Activated CD8-positive, alpha-beta T cell treated with anti-CD3 and anti-CD28 coated beads, Interleukin-2, amount 10 ng/mL, durations not matched to agents 7 days and 5 days (primary cell): Measurements from ENCODE around the gene SPINK14. TPM values are rescaled to one million over a fixed set of nuclear protein-coding genes. Genes with fewer than 3 reads are reported as not detected.

Experiments
- ATAC-seq: fragments of 150-1000 bp; cut with Tn5 transposase; one replicate; pipeline ENCODE4 v1.10.0; 2021; ENCODE audit warnings: moderate library complexity
- CTCF ChIA-PET: fragments of 350-600 bp; sonication (Branson Sonifier 250); formaldehyde crosslinking; loops from one replicate; lab custom pipeline; 2021; ENCODE audit warnings: antibody characterized with exemption; lab: Charles Lee
- POLR2A ChIA-PET: fragments of 350-600 bp; sonication (Branson Sonifier 250); formaldehyde crosslinking; loops from one replicate; lab custom pipeline; 2021; ENCODE audit warnings: antibody characterized with exemption; lab: Charles Lee
- DNase-seq: peaks from one replicate; pipeline ENCODE4 v3.0.0-alpha.2; 2020
- H3K27ac Mint-ChIP-seq: one replicate; pipeline ENCODE4 v1.8.0; 2021; ENCODE audit warnings: mild to moderate bottlenecking, mixed read lengths
- H3K27me3 Mint-ChIP-seq: one replicate; pipeline ENCODE4 v1.8.0; 2021; ENCODE audit warnings: low read depth, mixed read lengths
- H3K36me3 Mint-ChIP-seq: one replicate; pipeline ENCODE4 v1.8.0; 2021; ENCODE audit warnings: low read depth, mixed read lengths
- H3K4me1 Mint-ChIP-seq: one replicate; pipeline ENCODE4 v1.8.0; 2021; ENCODE audit warnings: low read depth, mixed read lengths
- H3K4me3 Mint-ChIP-seq: one replicate; pipeline ENCODE4 v1.8.0; 2021; ENCODE audit warnings: mild to moderate bottlenecking, mixed read lengths
- H3K9me3 Mint-ChIP-seq: one replicate; pipeline ENCODE4 v1.8.0; 2022; ENCODE audit warnings: mixed read lengths; ENCODE audit not compliant: insufficient read depth
- total RNA-seq, 2 experiments: library from RNA; stranded (reverse); gene quantifications; one replicate each; pipeline ENCODE4 v1.2.3, GENCODE V29; 2021

SPINK14 gene
- total RNA-seq, 2 experiments from 2014 or later, result not detected

DNA sequence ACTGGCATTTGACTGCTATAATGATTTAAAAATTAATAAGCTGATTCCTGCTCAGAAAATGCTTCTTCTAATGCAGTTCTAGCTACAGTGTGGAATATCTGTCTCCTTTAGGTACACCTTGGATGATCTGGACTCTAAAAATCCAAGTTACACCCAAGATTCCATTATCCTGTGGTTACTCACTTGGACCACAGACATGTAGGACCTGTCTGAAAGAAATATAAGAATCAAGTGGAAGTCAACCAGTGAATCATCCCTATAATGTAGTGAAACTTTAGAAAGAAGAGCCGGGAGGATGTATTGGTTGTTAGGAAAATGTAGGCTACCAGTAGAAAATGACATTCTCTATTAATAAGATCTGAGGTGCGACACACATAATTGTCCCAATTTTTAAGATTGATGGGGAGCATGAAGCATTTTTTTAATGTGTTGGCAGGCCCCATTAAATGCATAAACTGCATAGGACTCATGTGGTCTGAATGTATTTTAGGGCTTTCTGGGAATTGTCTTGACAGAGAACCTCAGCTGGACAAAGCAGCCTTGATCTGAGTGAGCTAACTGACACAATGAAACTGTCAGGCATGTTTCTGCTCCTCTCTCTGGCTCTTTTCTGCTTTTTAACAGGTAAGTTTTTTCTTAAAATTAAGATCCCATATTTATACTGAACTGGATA, 34.3 kb downstream of the SPINK14 start, which contains the start of gene SPINK6:
SPINK6 (plus strand) TSS at position 512 of the 673 bp plus-strand sequence; CDS start at position 567, 55 bp downstream.
- H3K27ac Mint-ChIP-seq, result no peak within 1 kb of the TSS
- no peaks in the 10 kb centered on the region for H3K9me3 Mint-ChIP-seq
- no peaks in the 10 kb centered on the region for H3K36me3 Mint-ChIP-seq
- no peaks in the 10 kb centered on the region for H3K27me3 Mint-ChIP-seq
- H3K4me1 Mint-ChIP-seq, result no peaks in the 10 kb centered on the region
- POLR2A ChIA-PET, result no interaction called here
- DNase-seq (no peak), ATAC-seq (no peak)
- no peak within 1 kb of the TSS for H3K4me3 Mint-ChIP-seq
- CTCF ChIA-PET, result interaction anchor here (1.7 kb wide), 1 partner anchor 9 kb away, joined by 3 read pairs; no protein-coding TSS in a partner anchor

- no peak overlapping the region for H3K4me3 Mint-ChIP-seq
- no peaks in the 10 kb centered on the region for H3K4me1 Mint-ChIP-seq
- no peaks in the 10 kb centered on the region for H3K36me3 Mint-ChIP-seq
- no peaks in the 10 kb centered on the region for H3K9me3 Mint-ChIP-seq
- ATAC-seq (no peak), DNase-seq (no peak)
- H3K27ac Mint-ChIP-seq, result no peak overlapping the region
- H3K27me3 Mint-ChIP-seq, result no peaks in the 10 kb centered on the region
- CTCF ChIA-PET, result no interaction called here
- POLR2A ChIA-PET, result no interaction called here
These were observed 36.9 kb downstream of the SPINK14 start for GRCh38 chr5:148205044-148205806.

DNA sequence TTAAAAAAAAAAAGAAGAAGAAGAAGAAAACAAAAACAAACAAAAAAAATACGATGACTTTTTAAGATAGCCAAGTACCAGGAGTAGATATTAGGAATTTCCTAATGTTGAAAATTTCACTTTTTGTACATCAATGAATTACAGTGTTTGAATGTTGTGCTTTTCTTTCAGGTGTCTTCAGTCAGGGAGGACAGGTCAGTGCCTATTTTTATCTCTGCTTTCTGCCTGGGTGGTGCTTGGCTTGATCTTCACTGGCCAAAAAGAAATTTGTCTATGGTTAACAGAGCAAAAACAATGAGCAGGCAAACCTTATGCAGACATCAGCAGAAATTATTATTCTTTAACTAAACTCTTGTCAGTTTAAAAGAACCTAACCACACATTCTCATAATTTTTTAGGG, 37.5 kb downstream of the SPINK14 start:
- H3K27ac Mint-ChIP-seq, result no peak overlapping the region
- DNase-seq, result no peak
- no peaks in the 10 kb centered on the region for H3K36me3 Mint-ChIP-seq
- no peaks in the 10 kb centered on the region for H3K27me3 Mint-ChIP-seq
- H3K9me3 Mint-ChIP-seq, result no peaks in the 10 kb centered on the region
- ATAC-seq, result no peak
- no peaks in the 10 kb centered on the region for H3K4me1 Mint-ChIP-seq
- ChIA-PET POLR2A (no interaction called here), CTCF (no interaction called here)
- no peak overlapping the region for H3K4me3 Mint-ChIP-seq

- no peaks in the 10 kb centered on the region for H3K4me1 Mint-ChIP-seq
- CTCF ChIA-PET, result no interaction called here
- no peaks in the 10 kb centered on the region for H3K9me3 Mint-ChIP-seq
- H3K27me3 Mint-ChIP-seq, result no peaks in the 10 kb centered on the region
- H3K27ac Mint-ChIP-seq, result no peak overlapping the region
- no peak for ATAC-seq
- no peak overlapping the region for H3K4me3 Mint-ChIP-seq
- POLR2A ChIA-PET, result no interaction called here
- no peaks in the 10 kb centered on the region for H3K36me3 Mint-ChIP-seq
- no peak for DNase-seq
These were observed 38.3 kb downstream of the SPINK14 start for GRCh38 chr5:148206620-148207019.

- no peaks in the 10 kb centered on the region for H3K4me1 Mint-ChIP-seq
- POLR2A ChIA-PET, result no interaction called here
- H3K4me3 Mint-ChIP-seq, result no peak overlapping the region
- H3K27me3 Mint-ChIP-seq, result no peaks in the 10 kb centered on the region
- H3K9me3 Mint-ChIP-seq, result no peaks in the 10 kb centered on the region
- ATAC-seq (no peak), DNase-seq (no peak)
- CTCF ChIA-PET, result no interaction called here
- no peak overlapping the region for H3K27ac Mint-ChIP-seq
- no peaks in the 10 kb centered on the region for H3K36me3 Mint-ChIP-seq
These were observed 39.9 kb downstream of the SPINK14 start for GRCh38 chr5:148208226-148208625.

GRCh38 chr5:148209151-148209770, 40.9 kb downstream of the SPINK14 start:
- ATAC-seq (no peak), DNase-seq (no peak)
- no peak overlapping the region for H3K4me3 Mint-ChIP-seq
- no peaks in the 10 kb centered on the region for H3K9me3 Mint-ChIP-seq
- no peaks in the 10 kb centered on the region for H3K36me3 Mint-ChIP-seq
- no peaks in the 10 kb centered on the region for H3K4me1 Mint-ChIP-seq
- H3K27me3 Mint-ChIP-seq, result no peaks in the 10 kb centered on the region
- CTCF ChIA-PET, result no interaction called here
- no peak overlapping the region for H3K27ac Mint-ChIP-seq
- POLR2A ChIA-PET, result no interaction called here

GRCh38 chr5:148214665-148215185, 46.4 kb downstream of the SPINK14 start:
- H3K27me3 Mint-ChIP-seq, result no peaks in the 10 kb centered on the region
- H3K4me3 Mint-ChIP-seq, result no peak overlapping the region
- POLR2A ChIA-PET, result no interaction called here
- H3K9me3 Mint-ChIP-seq, result no peaks in the 10 kb centered on the region
- H3K4me1 Mint-ChIP-seq, result no peaks in the 10 kb centered on the region
- no peak overlapping the region for H3K27ac Mint-ChIP-seq
- CTCF ChIA-PET, result no interaction called here
- no peak for ATAC-seq
- H3K36me3 Mint-ChIP-seq, result no peaks in the 10 kb centered on the region
- DNase-seq, result no peak

DNA sequence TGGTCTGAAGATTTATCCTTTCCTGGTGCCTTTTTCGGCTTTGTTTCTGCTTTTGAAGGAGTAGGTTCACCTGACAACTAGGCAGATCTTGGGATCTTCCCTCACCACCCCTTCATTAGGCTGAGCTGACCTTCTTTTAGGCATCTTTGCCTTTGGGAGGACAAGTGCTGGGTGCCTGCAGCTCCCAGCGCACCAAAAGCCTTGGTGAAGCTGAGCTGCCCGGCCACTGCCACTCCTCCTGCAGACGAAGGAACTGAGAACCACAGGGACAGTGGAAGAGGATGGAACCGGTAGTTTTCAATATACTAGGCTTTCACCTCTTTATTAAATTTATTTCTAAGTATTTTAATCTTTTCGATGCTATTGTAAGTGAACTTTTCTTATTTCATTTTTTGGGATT, 53.2 kb downstream of the SPINK14 start:
- H3K4me3 Mint-ChIP-seq, result no peak overlapping the region
- ChIA-PET CTCF (no interaction called here), POLR2A (no interaction called here)
- no peaks in the 10 kb centered on the region for H3K9me3 Mint-ChIP-seq
- ATAC-seq (no peak), DNase-seq (no peak)
- H3K4me1 Mint-ChIP-seq, result no peaks in the 10 kb centered on the region
- H3K27ac Mint-ChIP-seq, result no peak overlapping the region
- H3K36me3 Mint-ChIP-seq, result no peaks in the 10 kb centered on the region
- no peaks in the 10 kb centered on the region for H3K27me3 Mint-ChIP-seq

- no peak for ATAC-seq
- CTCF ChIA-PET, result no interaction called here
- DNase-seq, result no peak
- Mint-ChIP-seq H3K27me3 (no peaks in the 10 kb centered on the region), H3K27ac (no peak overlapping the region), H3K4me1 (no peaks in the 10 kb centered on the region), H3K9me3 (no peaks in the 10 kb centered on the region), H3K4me3 (no peak overlapping the region), H3K36me3 (no peaks in the 10 kb centered on the region)
- POLR2A ChIA-PET, result no interaction called here
These were observed 55.9 kb downstream of the SPINK14 start for GRCh38 chr5:148224117-148224742.
